GM20431 (cell line): ENCODE measurements around the gene RNMT.
"Not testable (repeated sequence)": the region's sequence is repeated elsewhere in the genome, so short reads cannot be mapped to it uniquely, and the experiment has no call there.

Source experiments
- in situ Hi-C: fragments of 300-500 bp; cut with MseI, MboI; formaldehyde crosslinking; loops from one replicate; pipeline ENCODE4 v1.15.0; 2020; ENCODE audit warnings: low sequenced_read_pairs; ENCODE audit not compliant: unreplicated experiment

RNMT gene

GRCh38 chr18:13726972-13727331 lies 479 bp downstream of the RNMT start:
- in situ Hi-C loops: no loop called here

GRCh38 chr18:13730481-13730880 lies 4.0 kb downstream of the RNMT start:
- in situ Hi-C loops: no loop called here

GRCh38 chr18:13735681-13736080 lies 9.2 kb downstream of the RNMT start:
- in situ Hi-C loops: no loop called here

GRCh38 chr18:13745696-13746095 lies 19.2 kb downstream of the RNMT start:
- in situ Hi-C loops: no loop called here

- in situ Hi-C loops: no loop called here
Observed at GRCh38 chr18:13746633-13747032, 20.2 kb downstream of the RNMT start.

GRCh38 chr18:13751599-13751998 lies 25.1 kb downstream of the RNMT start:
- in situ Hi-C loops: not testable (repeated sequence)

GRCh38 chr18:13756261-13756660 lies 29.8 kb downstream of the RNMT start:
- in situ Hi-C loops: no loop called here

- in situ Hi-C loops: no loop called here
Observed at GRCh38 chr18:13756671-13757070, 30.2 kb downstream of the RNMT start.

DNA sequence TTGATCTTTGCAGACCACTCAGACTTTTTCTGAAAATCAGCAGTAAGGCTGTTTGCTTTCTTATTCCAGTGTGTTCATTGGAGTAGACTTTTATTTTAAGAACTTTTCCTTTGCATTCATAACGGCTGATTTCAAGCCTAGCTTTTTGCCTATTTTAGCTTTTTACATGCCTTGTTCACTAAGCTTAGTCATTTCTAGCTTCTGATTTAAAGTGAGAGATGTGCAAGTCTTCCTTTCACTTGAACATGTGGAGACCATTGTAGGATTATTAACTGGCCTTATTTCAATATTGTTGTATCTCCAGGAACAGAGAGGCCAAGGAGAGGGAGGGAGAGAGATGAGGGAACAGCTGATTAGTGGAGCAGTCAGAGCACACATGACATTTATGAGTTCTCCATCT lies 32.1 kb downstream of the RNMT start:
- in situ Hi-C loops: no loop called here

GRCh38 chr18:13760047-13760446 lies 33.6 kb downstream of the RNMT start:
- in situ Hi-C loops: no loop called here

DNA sequence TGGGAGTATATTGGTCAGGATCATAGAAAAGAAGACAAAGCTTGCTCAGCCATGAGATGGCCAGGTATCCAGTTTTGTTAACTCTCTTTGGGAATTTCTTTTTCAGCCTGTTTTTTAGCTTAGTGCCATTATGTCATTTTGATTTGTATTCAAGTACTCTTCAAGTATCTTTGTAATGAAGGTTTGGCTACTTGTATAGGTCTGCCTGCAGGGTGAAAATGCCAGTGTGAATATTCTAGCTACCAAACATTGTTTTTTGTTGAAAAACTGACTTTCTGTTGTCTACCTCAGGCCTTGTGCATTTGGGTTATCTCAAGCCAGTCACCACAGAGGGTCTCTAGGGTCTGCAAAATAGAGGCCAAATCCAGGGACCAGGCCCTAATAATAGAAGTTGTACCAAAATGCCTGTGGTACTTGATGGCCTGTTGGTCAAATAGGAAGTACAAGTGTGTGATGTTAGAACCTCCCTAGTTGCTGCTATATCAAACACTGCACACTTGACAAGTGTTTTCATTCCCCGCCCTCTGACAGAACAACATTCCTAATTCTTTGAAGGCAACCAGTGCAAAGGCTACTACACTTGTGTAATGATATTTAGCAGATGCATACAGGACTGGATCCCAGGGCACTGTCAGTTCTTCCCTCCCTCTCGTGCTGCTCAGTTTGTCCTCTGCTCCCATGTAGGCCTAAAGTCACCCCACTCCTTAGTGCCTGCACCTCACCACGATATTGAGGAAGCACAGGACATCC lies 36.4 kb downstream of the RNMT start:
- in situ Hi-C loops: no loop called here

GRCh38 chr18:13775058-13775457 lies 48.6 kb downstream of the RNMT start:
- in situ Hi-C loops: no loop called here

- in situ Hi-C loops: no loop called here
Observed at GRCh38 chr18:13791181-13791580, 64.7 kb downstream of the RNMT start.

DNA sequence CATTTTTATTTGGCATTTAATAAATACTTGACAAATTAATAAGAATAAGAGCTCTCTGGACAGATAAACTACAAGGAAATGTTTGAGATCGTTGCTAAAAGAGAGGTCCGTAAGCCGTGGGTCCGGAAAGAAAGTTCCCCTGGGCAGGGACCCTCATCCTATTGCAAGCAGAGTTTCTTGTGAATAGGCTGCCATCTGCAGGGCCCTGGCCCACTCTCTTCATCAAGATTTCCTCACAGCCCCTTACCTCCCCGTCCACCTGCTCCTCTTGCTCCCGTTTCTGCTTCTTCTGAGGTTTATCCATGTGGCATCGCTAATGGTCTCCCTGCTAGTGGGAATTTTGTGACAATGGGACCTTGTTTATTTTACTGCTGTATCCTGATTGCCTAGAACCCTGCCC lies 67.3 kb downstream of the RNMT start:
- in situ Hi-C loops: no loop called here

DNA sequence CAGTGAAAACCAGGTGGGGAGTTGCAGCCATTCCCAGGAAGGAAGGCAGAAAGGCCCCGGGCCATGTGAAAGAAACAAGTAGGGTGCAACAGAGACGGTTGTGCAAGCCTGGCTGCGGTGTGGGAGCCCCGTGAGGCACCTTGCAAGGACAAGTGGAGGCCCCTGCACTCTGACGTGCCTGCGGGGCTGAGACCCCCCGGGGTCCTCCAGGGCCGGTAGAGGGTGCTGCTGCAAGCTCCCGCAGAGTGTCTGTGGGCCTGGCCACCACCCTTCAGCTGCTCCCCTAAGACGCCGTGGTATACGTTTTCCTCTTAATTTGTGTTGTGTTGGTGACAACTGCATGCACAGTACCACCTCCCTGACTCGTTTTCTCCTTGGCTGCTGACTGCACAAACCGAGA lies 70.0 kb downstream of the RNMT start:
- in situ Hi-C loops: no loop called here

GRCh38 chr18:13797157-13797611 lies 70.7 kb downstream of the RNMT start:
- in situ Hi-C loops: no loop called here

DNA sequence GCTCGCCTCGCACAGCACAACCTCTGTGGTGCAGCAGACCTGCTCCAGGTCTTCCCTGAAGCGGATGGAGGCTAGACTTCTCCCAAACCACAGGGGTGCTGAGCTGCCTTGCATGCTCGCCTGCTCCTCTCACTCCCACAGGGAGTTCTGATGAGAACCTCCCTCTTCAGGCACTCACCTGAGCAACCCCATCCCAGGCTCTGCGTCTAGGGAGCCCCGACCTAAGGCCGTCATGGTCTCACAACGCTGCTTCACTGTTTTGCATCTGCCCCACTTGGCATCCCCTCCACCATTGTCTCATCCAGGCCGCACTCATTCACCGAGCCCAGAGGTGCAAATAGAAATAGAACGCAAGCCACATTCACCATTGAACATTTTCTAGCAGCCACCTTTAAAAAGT lies 72.9 kb downstream of the RNMT start:
- in situ Hi-C loops: no loop called here

GRCh38 chr18:13800505-13801259 lies 74.2 kb downstream of the RNMT start:
- in situ Hi-C loops: no loop called here

GRCh38 chr18:13801260-13801601 lies 74.8 kb downstream of the RNMT start:
- in situ Hi-C loops: no loop called here

DNA sequence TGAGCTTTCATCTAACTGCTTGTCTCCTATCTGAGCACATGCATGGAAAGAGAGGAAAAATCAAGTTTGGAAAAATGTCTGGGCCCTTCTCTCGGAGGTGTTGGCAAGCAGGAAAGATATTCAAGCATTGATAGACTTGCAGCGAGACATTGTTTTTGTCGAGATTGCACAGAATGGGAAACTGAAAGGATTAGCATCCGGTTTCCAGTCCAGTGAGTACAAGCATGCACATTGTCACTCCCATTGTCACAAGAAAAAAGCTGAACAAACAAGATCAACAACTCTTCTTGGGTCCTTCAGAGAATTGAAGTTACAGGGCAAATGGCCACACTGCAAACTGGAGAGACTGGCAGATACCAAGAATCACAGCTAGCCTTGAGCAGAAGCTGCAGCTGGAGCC lies 77.8 kb downstream of the RNMT start:
- in situ Hi-C loops: no loop called here

GRCh38 chr18:13808294-13809042 lies 82.0 kb downstream of the RNMT start:
- in situ Hi-C loops: no loop called here
